GM19193 (cell line): Measurements from ENCODE around the gene MTSS2.

Experiments used
- POLR2A ChIP-seq: IDR thresholded peaks from 4 replicates; pipeline ENCODE4 v1.6.1; 2011; ENCODE audit not compliant: insufficient read depth, insufficient read length; ENCODE audit errors: extremely low read depth

MTSS2 gene

GRCh38 chr16:70697594-70698170 is 11.8 kb upstream of the MTSS2 start:
- no peak for TF ChIP-seq POLR2A

- no peak for TF ChIP-seq POLR2A
Measured at GRCh38 chr16:70696952-70697593, 11.2 kb upstream of the MTSS2 start.

GRCh38 chr16:70696355-70696754 is 10.5 kb upstream of the MTSS2 start:
- TF ChIP-seq POLR2A: no peak

GRCh38 chr16:70695331-70696070 is 9.6 kb upstream of the MTSS2 start:
- no peak for TF ChIP-seq POLR2A

GRCh38 chr16:70694868-70695218 is 9.0 kb upstream of the MTSS2 start:
- no peak for TF ChIP-seq POLR2A

- no peak for TF ChIP-seq POLR2A
Measured at GRCh38 chr16:70694088-70694867, 8.4 kb upstream of the MTSS2 start.

GRCh38 chr16:70692873-70693671 is 7.2 kb upstream of the MTSS2 start:
- no peak for TF ChIP-seq POLR2A

- TF ChIP-seq POLR2A: no peak
Measured at GRCh38 chr16:70692130-70692872, 6.4 kb upstream of the MTSS2 start.

GRCh38 chr16:70691223-70692129 is 5.6 kb upstream of the MTSS2 start:
- TF ChIP-seq POLR2A: no peak

GRCh38 chr16:70689970-70690891 is 4.4 kb upstream of the MTSS2 start:
- TF ChIP-seq POLR2A: no peak

- no peak for TF ChIP-seq POLR2A
Measured at GRCh38 chr16:70689035-70689969, 3.4 kb upstream of the MTSS2 start.
